ENCODE measurements around the gene FBXL14.

The FBXL14 gene

DNA sequence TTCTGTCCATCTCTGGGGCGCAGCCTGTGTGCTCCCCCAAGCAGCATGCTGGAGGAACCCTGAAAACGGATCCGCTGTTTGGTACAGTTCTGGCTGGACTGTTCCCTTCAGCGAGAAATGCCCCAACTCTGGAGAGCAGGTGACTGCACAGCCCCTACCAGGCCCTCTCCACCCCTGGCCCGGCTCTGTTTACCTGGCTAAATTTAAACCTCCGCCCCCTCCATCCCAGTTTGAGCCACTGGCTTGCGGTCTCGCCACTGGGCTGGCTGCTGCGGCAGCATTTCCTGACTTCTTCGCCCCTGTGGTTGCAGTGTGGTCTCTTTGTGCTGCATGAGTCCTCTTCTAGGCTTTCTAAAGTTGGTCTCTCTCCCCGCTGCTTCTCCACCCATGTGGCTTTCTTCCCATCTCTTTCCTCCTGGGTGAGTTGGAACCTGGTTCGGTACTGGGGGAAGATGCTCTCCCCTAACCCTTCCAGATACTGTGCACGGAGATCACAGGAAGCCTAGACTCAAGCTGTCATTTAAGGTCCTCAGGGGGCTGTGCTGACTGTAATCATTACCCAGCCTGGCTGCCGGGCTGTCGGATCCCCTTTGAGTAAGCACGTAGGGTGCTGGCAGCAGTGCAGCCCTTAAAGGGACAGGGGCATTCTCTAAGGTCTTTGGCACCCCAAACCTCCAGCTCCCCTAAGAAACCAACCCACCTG, 60.6 kb downstream of the FBXL14 start:
- H3K4me3 ChIP-seq (ENCODE audit: low read length), result no peak overlapping the region

DNA sequence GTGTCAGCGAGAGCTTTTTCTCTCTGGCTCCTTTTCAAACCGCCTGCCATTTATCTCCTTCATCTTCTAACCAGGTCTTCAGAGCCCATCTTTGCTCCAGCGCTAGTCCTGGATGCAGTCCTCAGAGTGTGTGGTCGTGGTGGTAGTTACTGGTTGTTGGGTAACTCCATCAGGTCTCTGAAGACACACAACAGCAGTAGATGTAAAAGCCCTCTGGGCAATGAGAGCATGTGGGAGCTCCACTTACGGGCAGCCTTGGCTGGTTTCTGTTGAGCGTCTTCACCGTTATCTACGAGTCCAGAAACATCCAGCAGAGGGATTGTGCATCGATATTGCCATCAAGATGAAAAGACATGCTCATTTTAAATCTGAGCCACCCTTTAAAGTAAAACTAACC, 61.2 kb downstream of the FBXL14 start:
- Histone ChIP-seq H3K4me3 (ENCODE audit: low read length) (no peak overlapping the region), H3K9me3 (ENCODE audit: control insufficient read depth, insufficient read depth, low read length) (no peaks in the 10 kb centered on the region), H3K36me3 (ENCODE audit: control insufficient read depth, insufficient read depth, low read length) (no peaks in the 10 kb centered on the region), H3K27me3 (ENCODE audit: control insufficient read depth, insufficient read depth, low read length) (peaks cover 36% of the 10 kb centered on the region), H3K27ac (ENCODE audit: low read length) (no peak overlapping the region), H3K4me1 (ENCODE audit: control insufficient read depth, insufficient read depth, low read length) (no peaks in the 10 kb centered on the region; the same call in 1 of the 2 replicates)
- no peak for DNase-seq (ENCODE audit: low read depth, low spot score)
- no CpG with 5 or more reads among the region's 9 CpGs for WGBS (ENCODE audit: insufficient coverage, insufficient read length)

More for the DNA sequence above, 60.6 kb downstream of the FBXL14 start:
- Histone ChIP-seq H3K27ac (ENCODE audit: low read length) (no peak overlapping the region), H3K4me1 (ENCODE audit: control insufficient read depth, insufficient read depth, low read length) (no peaks in the 10 kb centered on the region; the same call in 1 of the 2 replicates), H3K36me3 (ENCODE audit: control insufficient read depth, insufficient read depth, low read length) (no peaks in the 10 kb centered on the region), H3K27me3 (ENCODE audit: control insufficient read depth, insufficient read depth, low read length) (peaks cover 34% of the 10 kb centered on the region), H3K9me3 (ENCODE audit: control insufficient read depth, insufficient read depth, low read length) (no peaks in the 10 kb centered on the region)
- DNase-seq (ENCODE audit: low read depth, low spot score), result no peak
- no CpG with 5 or more reads among the region's 16 CpGs for WGBS (ENCODE audit: insufficient coverage, insufficient read length)

- Histone ChIP-seq H3K27ac (ENCODE audit: low read length) (no peak overlapping the region), H3K4me1 (ENCODE audit: control insufficient read depth, insufficient read depth, low read length) (no peaks in the 10 kb centered on the region; the same call in 1 of the 2 replicates), H3K27me3 (ENCODE audit: control insufficient read depth, insufficient read depth, low read length) (peaks cover 36% of the 10 kb centered on the region), H3K36me3 (ENCODE audit: control insufficient read depth, insufficient read depth, low read length) (no peaks in the 10 kb centered on the region), H3K4me3 (ENCODE audit: low read length) (no peak overlapping the region), H3K9me3 (ENCODE audit: control insufficient read depth, insufficient read depth, low read length) (no peaks in the 10 kb centered on the region)
- no peak for DNase-seq (ENCODE audit: low read depth, low spot score)
- WGBS (ENCODE audit: insufficient coverage, insufficient read length), result no CpG with 5 or more reads among the region's 11 CpGs
These were observed 61.8 kb downstream of the FBXL14 start for GRCh38 chr12:1532375-1533165.

GRCh38 chr12:1531654-1532374, 62.6 kb downstream of the FBXL14 start:
- Histone ChIP-seq H3K9me3 (ENCODE audit: control insufficient read depth, insufficient read depth, low read length) (no peaks in the 10 kb centered on the region), H3K4me3 (ENCODE audit: low read length) (no peak overlapping the region; the same call in 1 of the 2 replicates), H3K27me3 (ENCODE audit: control insufficient read depth, insufficient read depth, low read length) (peaks cover 36% of the 10 kb centered on the region), H3K36me3 (ENCODE audit: control insufficient read depth, insufficient read depth, low read length) (no peaks in the 10 kb centered on the region), H3K27ac (ENCODE audit: low read length) (no peak overlapping the region), H3K4me1 (ENCODE audit: control insufficient read depth, insufficient read depth, low read length) (no peaks in the 10 kb centered on the region; the same call in 1 of the 2 replicates)
- DNase-seq (ENCODE audit: low read depth, low spot score), result no peak
- WGBS (ENCODE audit: insufficient coverage, insufficient read length), result no CpG with 5 or more reads among the region's 26 CpGs

DNA sequence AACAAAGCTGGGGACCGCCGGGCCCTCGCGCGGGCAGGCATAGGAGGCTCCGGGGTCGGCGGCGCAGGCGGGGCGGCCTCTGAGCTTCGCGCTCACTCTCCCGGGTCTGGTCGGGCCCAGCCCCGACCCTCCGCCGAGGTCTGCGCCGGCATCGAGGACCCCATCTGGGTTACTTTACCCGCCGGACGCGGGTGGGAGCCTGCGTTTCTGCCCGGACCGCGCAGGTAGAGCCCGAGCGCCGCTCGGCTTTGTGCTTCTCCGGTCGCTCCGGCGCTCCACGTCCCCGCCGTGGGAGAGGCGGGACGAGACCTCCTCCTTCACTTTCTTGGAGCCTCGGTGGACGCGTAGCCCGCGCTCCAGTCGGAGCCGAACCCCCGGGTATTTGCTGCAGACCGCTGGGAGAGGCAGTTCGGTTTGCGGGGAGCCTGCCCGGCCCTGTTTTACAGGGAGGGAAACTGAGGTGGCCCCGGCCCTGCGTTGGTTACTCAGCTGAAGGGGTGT, 63.2 kb downstream of the FBXL14 start:
- Histone ChIP-seq H3K9me3 (ENCODE audit: control insufficient read depth, insufficient read depth, low read length) (no peaks in the 10 kb centered on the region), H3K27ac (ENCODE audit: low read length) (no peak overlapping the region), H3K27me3 (ENCODE audit: control insufficient read depth, insufficient read depth, low read length) (peaks cover 36% of the 10 kb centered on the region), H3K4me1 (ENCODE audit: control insufficient read depth, insufficient read depth, low read length) (no peaks in the 10 kb centered on the region; the same call in 1 of the 2 replicates), H3K4me3 (ENCODE audit: low read length) (peak overlapping the region; percentile 21; the same call in 1 of the 2 replicates), H3K36me3 (ENCODE audit: control insufficient read depth, insufficient read depth, low read length) (no peaks in the 10 kb centered on the region)
- no peak for DNase-seq (ENCODE audit: low read depth, low spot score)
- WGBS (ENCODE audit: insufficient coverage, insufficient read length), result no CpG with 5 or more reads among the region's 56 CpGs

DNA sequence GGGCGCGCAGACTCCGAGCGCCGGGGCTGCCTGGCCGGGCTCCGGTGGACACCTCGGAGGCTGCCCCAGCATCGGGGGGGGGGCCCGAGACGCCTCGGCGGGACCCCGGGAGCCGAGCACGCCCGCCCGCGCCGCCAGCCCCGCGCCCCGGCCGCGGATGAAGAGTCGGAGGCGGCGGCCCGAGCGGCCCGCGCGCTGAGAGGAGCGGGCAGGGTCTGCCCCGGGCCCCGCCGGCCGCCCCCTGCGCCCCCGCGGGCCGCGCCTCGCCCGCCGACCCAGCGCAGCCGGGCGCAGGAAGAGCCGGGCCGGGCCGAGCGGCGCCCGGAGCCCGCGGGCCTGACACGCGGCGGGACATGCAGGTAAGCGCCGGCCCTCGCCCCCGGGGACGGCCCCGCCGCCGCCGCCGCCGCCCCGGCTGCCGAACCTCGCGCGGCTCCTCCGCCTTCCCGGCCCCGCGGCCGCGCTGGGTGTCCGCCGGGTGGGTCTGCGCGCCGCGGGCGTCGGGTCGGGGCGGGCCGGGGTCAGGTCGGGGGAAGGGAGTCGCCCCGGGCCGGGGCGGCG, 63.7 kb downstream of the FBXL14 start:
- Histone ChIP-seq H3K27ac (ENCODE audit: low read length) (no peak overlapping the region), H3K27me3 (ENCODE audit: control insufficient read depth, insufficient read depth, low read length) (peaks cover 36% of the 10 kb centered on the region), H3K4me3 (ENCODE audit: low read length) (peak overlapping the region; percentile 55; the same call in 1 of the 2 replicates), H3K9me3 (ENCODE audit: control insufficient read depth, insufficient read depth, low read length) (no peaks in the 10 kb centered on the region), H3K4me1 (ENCODE audit: control insufficient read depth, insufficient read depth, low read length) (no peaks in the 10 kb centered on the region; the same call in 1 of the 2 replicates), H3K36me3 (ENCODE audit: control insufficient read depth, insufficient read depth, low read length) (no peaks in the 10 kb centered on the region)
- no peak for DNase-seq (ENCODE audit: low read depth, low spot score)
- no CpG with 5 or more reads among the region's 99 CpGs for WGBS (ENCODE audit: insufficient coverage, insufficient read length)

- no peak for DNase-seq (ENCODE audit: low read depth, low spot score)
- WGBS (ENCODE audit: insufficient coverage, insufficient read length), result no CpG with 5 or more reads among the region's 101 CpGs
- H3K27ac ChIP-seq (ENCODE audit: low read length), result no peak overlapping the region
These were observed 64.4 kb downstream of the FBXL14 start for GRCh38 chr12:1529862-1530591.

DNA sequence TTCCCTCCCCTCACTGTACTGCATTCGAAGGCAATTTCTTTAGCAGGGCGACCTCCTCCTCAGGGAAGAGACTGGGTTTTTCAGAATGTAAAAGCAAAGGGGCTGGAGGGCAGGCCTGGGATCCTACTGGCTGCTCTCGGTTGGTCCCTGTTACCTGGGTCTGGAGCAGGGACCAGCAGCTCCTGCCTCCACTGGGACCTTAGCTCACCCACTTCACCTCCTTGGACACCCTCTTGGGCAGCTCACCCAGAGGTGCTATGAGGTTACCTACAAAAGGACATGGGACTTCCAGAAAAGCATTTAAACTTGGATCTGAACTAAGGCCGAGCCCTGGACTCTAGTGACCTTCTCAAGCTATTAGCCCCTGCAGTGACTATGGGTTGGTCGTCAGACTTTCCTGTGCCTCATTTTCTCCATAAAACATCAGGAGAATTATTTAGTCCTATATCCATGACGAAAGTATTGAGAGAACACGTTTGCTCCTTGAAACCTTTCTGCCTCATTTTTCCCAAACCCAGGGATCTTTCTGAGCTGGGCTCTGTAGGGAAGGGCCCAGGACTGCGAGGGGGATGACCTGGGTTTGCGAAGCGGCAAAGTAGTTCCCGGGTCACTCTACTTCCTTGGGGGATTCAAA, 65.0 kb downstream of the FBXL14 start:
- Histone ChIP-seq H3K36me3 (ENCODE audit: control insufficient read depth, insufficient read depth, low read length) (no peaks in the 10 kb centered on the region), H3K27ac (ENCODE audit: low read length) (no peak overlapping the region), H3K27me3 (ENCODE audit: control insufficient read depth, insufficient read depth, low read length) (peaks cover 36% of the 10 kb centered on the region), H3K4me3 (ENCODE audit: low read length) (peak overlapping the region; percentile 55; the same call in 1 of the 2 replicates), H3K4me1 (ENCODE audit: control insufficient read depth, insufficient read depth, low read length) (no peaks in the 10 kb centered on the region; the same call in 1 of the 2 replicates), H3K9me3 (ENCODE audit: control insufficient read depth, insufficient read depth, low read length) (no peaks in the 10 kb centered on the region)
- DNase-seq (ENCODE audit: low read depth, low spot score), result no peak
- WGBS (ENCODE audit: insufficient coverage, insufficient read length), result no CpG with 5 or more reads among the region's 11 CpGs

More at GRCh38 chr12:1529862-1530591, 64.4 kb downstream of the FBXL14 start:
- peaks cover 36% of the 10 kb centered on the region for H3K27me3 ChIP-seq (ENCODE audit: control insufficient read depth, insufficient read depth, low read length)
- H3K36me3 ChIP-seq (ENCODE audit: control insufficient read depth, insufficient read depth, low read length), result no peaks in the 10 kb centered on the region
- no peaks in the 10 kb centered on the region; the same call in 1 of the 2 replicates for H3K4me1 ChIP-seq (ENCODE audit: control insufficient read depth, insufficient read depth, low read length)
- H3K9me3 ChIP-seq (ENCODE audit: control insufficient read depth, insufficient read depth, low read length), result no peaks in the 10 kb centered on the region
- peak overlapping the region; percentile 55; the same call in 1 of the 2 replicates for H3K4me3 ChIP-seq (ENCODE audit: low read length)

DNA sequence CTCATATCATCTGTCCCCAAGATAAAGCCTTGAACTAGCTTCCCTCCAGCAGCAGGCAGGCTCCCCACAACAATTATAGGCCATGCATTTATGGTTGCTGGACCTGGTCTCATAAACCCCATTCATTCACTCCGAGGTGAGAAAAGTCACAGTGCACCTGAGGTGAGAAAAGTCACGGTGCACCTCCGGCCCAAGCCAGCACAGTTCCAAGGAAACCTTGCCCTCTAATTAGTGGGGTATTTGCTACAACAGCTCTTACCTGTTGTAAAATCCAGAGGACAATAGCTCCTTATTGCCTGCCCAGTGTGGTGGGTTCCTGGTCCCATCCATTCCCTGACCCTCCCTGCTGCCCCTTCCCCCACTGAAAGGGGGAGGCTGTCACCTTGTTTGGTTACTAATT, 65.6 kb downstream of the FBXL14 start:
- no peak overlapping the region for H3K27ac ChIP-seq (ENCODE audit: low read length)
- H3K9me3 ChIP-seq (ENCODE audit: control insufficient read depth, insufficient read depth, low read length), result no peaks in the 10 kb centered on the region
- peaks cover 4% of the 10 kb centered on the region for H3K4me1 ChIP-seq (ENCODE audit: control insufficient read depth, insufficient read depth, low read length)
- H3K36me3 ChIP-seq (ENCODE audit: control insufficient read depth, insufficient read depth, low read length), result no peaks in the 10 kb centered on the region
- no peak for DNase-seq (ENCODE audit: low read depth, low spot score)
- H3K4me3 ChIP-seq (ENCODE audit: low read length), result no peak overlapping the region
- no CpG with 5 or more reads among the region's 3 CpGs for WGBS (ENCODE audit: insufficient coverage, insufficient read length)
- H3K27me3 ChIP-seq (ENCODE audit: control insufficient read depth, insufficient read depth, low read length), result peaks cover 33% of the 10 kb centered on the region
